SK-N-SH (cell line): ENCODE results near the gene CT47B1. TPM values are rescaled to one million over a fixed set of nuclear protein-coding genes. Genes with fewer than 3 reads are reported as not detected.
A peak's percentile ranks its signal among the peaks of the same experiment; 100 is the strongest.

Experiments used
- CTCF ChIA-PET: fragments of 300-600, 350-600 bp; formaldehyde crosslinking; extraction: SDS; loops from one replicate; lab custom pipeline; 2021; lab: Yijun Ruan, JAX
- POLR2A ChIA-PET: fragments of 350-600 bp; sonication (Branson Sonifier 250); formaldehyde crosslinking; extraction: SDS; loops from one replicate; lab custom pipeline; 2020; ENCODE audit warnings: antibody characterized with exemption, inconsistent platforms; lab: Yijun Ruan, JAX
- DNase-seq: peaks from one replicate; pipeline ENCODE4 v3.0.0; 2012
- H2AFZ ChIP-seq: fragments of 200-600 bp; sonication (generic); 2 replicates; pipeline ENCODE4 v1.8.1; 2016; ENCODE audit warnings: antibody characterized with exemption, mild to moderate bottlenecking, low read depth
- H3F3A ChIP-seq: fragments of 200-600 bp; sonication (generic); replicated peaks from 2 replicates; pipeline ENCODE3; 2016; ENCODE audit warnings: antibody characterized with exemption, mild to moderate bottlenecking; ENCODE audit not compliant: insufficient read depth
- H3K27ac ChIP-seq, 2 experiments: fragments of 200-500 bp in 1 of 2; fragments of 200-600 bp in 1 of 2; sonication (Bioruptor generic) in 1 of 2; sonication (generic), shearing (Covaris generic) in 1 of 2; 2 replicates each; pipeline versions ENCODE4 v1.5.1 to v1.6.1; 2014 to 2016; ENCODE audit warnings: low read depth in 2 of 2, inconsistent platforms in 1 of 2, low read length in 1 of 2, mild to moderate bottlenecking in 1 of 2, mixed read lengths in 1 of 2
- H3K27me3 ChIP-seq: fragments of 200-600 bp; sonication (generic), shearing (Covaris generic); 2 replicates; pipeline ENCODE4 v1.6.1; 2016; ENCODE audit warnings: mixed run types; ENCODE audit not compliant: insufficient read depth
- H3K36me3 ChIP-seq, 2 experiments: fragments of 200-500 bp in 1 of 2; fragments of 200-600 bp in 1 of 2; sonication (Bioruptor generic) in 1 of 2; sonication (generic) in 1 of 2; replicated peaks in 1 of 2; 2 replicates each; pipeline versions ENCODE3 to v1.5.1; 2014 to 2016; ENCODE audit warnings: low read length in 1 of 2, mild to moderate bottlenecking in 1 of 2; ENCODE audit not compliant: insufficient read depth in 2 of 2, control insufficient read depth in 1 of 2
- H3K4me1 ChIP-seq, 2 experiments: fragments of 200-500 bp in 1 of 2; fragments of 200-600 bp in 1 of 2; sonication (Bioruptor generic) in 1 of 2; sonication (generic), shearing (Covaris generic) in 1 of 2; 2 replicates each; pipeline versions ENCODE4 v1.5.1 to v1.6.1; 2014 to 2016; ENCODE audit warnings: low read depth in 1 of 2, low read length in 1 of 2, mixed run types in 1 of 2; ENCODE audit not compliant: insufficient read depth in 2 of 2, control insufficient read depth in 1 of 2
- H3K4me2 ChIP-seq: fragments of 200-600 bp; sonication (generic), shearing (Covaris generic); 2 replicates; pipeline ENCODE4 v1.6.1; 2017; ENCODE audit warnings: mixed run types
- H3K4me3 ChIP-seq, 2 experiments: fragments of 200-500 bp in 1 of 2; fragments of 200-600 bp in 1 of 2; sonication (Bioruptor generic) in 1 of 2; sonication (generic), shearing (Covaris generic) in 1 of 2; 2 replicates each; pipeline versions ENCODE4 v1.5.1 to v1.8.1; 2014 to 2016; ENCODE audit warnings: low read depth in 2 of 2, inconsistent platforms in 1 of 2, low read length in 1 of 2, mild to moderate bottlenecking in 1 of 2, mixed read lengths in 1 of 2, moderate library complexity in 1 of 2
- H3K79me2 ChIP-seq: fragments of 200-600 bp; sonication (generic); 2 replicates; pipeline ENCODE4 v1.8.1; 2017; ENCODE audit warnings: mild to moderate bottlenecking; ENCODE audit not compliant: insufficient read depth
- H3K9ac ChIP-seq: fragments of 200-600 bp; sonication (generic); 2 replicates; pipeline ENCODE4 v1.6.1; 2017; ENCODE audit warnings: mixed run types
- H3K9me2 ChIP-seq: fragments of 200-600 bp; sonication (generic); 2 replicates; pipeline ENCODE4 v1.6.1; 2017; ENCODE audit warnings: mixed run types
- H3K9me3 ChIP-seq: fragments of 200-600 bp; sonication (generic); 2 replicates; pipeline ENCODE4 v1.6.1; 2017; ENCODE audit warnings: mixed run types, mild to moderate bottlenecking, moderate library complexity
- H4K20me1 ChIP-seq: fragments of 200-600 bp; sonication (generic); 2 replicates; pipeline ENCODE4 v1.6.1; 2017; ENCODE audit warnings: mild to moderate bottlenecking, mixed run types; ENCODE audit not compliant: insufficient read depth
- NRF1 ChIP-seq: IDR thresholded peaks from 2 replicates; pipeline ENCODE4 v1.6.1; 2012; ENCODE audit warnings: low read depth, mild to moderate bottlenecking, low read length
- SMC3 ChIP-seq: IDR thresholded peaks from 2 replicates; pipeline ENCODE4 v1.6.1; 2012; ENCODE audit warnings: low read depth, low read length, improper control_type of control experiment
- TCF12 ChIP-seq: IDR thresholded peaks from 2 replicates; pipeline ENCODE4 v1.4.0; 2012
- polyA plus RNA-seq, 3 experiments: library from polyadenylated mRNA; depleted of rRNA; stranded (reverse); fragments of >200 nt; gene quantifications; 2 replicates each; pipeline ENCODE4 v1.2.3, GENCODE V29; 2012
- small RNA-seq, 7 experiments: library from RNA; depleted of rRNA; stranded (forward); fragments of <200 nt; gene quantifications; one replicate each; pipeline ENCODE3, GENCODE V24; 2012
- TF ChIP-seq, protein P1 (sequence below): IDR thresholded peaks from 2 replicates; pipeline ENCODE4; 2012

CT47B1 gene
- polyA plus RNA-seq, 1 of the 3 experiments (the other 2 are of a cell fraction) = not detected

DNA sequence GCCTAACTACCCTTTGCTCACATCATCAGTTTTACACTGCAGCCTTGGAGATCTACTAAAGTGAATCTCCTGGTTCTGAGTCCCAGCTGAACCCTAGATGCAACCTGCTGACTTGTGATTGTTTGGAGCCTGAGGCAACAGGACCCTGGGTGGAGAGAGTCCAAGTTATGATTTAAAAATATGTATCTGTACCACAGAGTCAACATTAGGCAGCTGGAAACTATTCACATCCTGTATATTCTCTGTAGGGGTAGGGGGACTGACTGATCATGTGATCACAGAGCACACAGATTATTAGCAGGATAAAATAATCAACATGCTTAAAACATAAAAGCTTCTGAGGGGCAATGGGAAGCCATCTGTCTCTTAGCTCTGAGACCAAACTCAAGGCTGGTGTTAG lies 52.1 kb downstream of the CT47B1 start:
- Histone ChIP-seq H3K27ac (no peak overlapping the region), H3K9ac (no peak overlapping the region), H3K4me3 (no peak overlapping the region), H2AFZ (no peak overlapping the region), H4K20me1 (no peaks in the 10 kb centered on the region), H3K4me1 (no peaks in the 10 kb centered on the region), H3K36me3 (no peaks in the 10 kb centered on the region), H3F3A (no peaks in the 10 kb centered on the region), H3K9me2 (no peaks in the 10 kb centered on the region), H3K27me3 (no peaks in the 10 kb centered on the region), H3K4me2 (no peak overlapping the region), H3K79me2 (no peaks in the 10 kb centered on the region), H3K9me3 (no peaks in the 10 kb centered on the region)
- ChIA-PET CTCF (no interaction called here), POLR2A (no interaction called here)
- no peak for DNase-seq
- TF ChIP-seq, protein P1, sequence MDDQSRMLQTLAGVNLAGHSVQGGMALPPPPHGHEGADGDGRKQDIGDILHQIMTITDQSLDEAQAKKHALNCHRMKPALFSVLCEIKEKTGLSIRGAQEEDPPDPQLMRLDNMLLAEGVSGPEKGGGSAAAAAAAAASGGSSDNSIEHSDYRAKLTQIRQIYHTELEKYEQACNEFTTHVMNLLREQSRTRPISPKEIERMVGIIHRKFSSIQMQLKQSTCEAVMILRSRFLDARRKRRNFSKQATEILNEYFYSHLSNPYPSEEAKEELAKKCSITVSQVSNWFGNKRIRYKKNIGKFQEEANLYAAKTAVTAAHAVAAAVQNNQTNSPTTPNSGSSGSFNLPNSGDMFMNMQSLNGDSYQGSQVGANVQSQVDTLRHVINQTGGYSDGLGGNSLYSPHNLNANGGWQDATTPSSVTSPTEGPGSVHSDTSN = no peak
- peak; percentile 18; the same call in 1 of the 2 replicates for TF ChIP-seq TCF12
- no peak for TF ChIP-seq SMC3
- TF ChIP-seq NRF1 = no peak

Small RNAs within 50 kb of the gene (small RNA-seq; reads per million reads assigned to genes)
- 0 reads per million in 7 experiments for gene AC008162.1

Other genes with a start within 250 kb of the CT47B1 start
- 26.9 and 30.9 TPM in 2 replicates for gene C1GALT1C1, start 245.8 kb downstream of the CT47B1 start, polyA plus RNA-seq (2012; rRNA removed)
- gene CT47A11, start 61.3 kb upstream of the CT47B1 start, polyA plus RNA-seq (2012; rRNA removed) = not detected in 2 replicates
- gene CT47A10, start 66.2 kb upstream of the CT47B1 start, polyA plus RNA-seq (2012; rRNA removed) = not detected in 2 replicates
- gene CT47A9, start 71.0 kb upstream of the CT47B1 start, polyA plus RNA-seq (2012; rRNA removed) = not detected in 2 replicates
- gene CT47A8, start 75.9 kb upstream of the CT47B1 start, polyA plus RNA-seq (2012; rRNA removed) = not detected in 2 replicates
- not detected in 2 replicates for gene CT47A7, start 80.7 kb upstream of the CT47B1 start, polyA plus RNA-seq (2012; rRNA removed)
- not detected in 2 replicates for gene CT47A6, start 85.6 kb upstream of the CT47B1 start, polyA plus RNA-seq (2012; rRNA removed)
- gene CT47A5, start 90.5 kb upstream of the CT47B1 start, polyA plus RNA-seq (2012; rRNA removed) = not detected in 2 replicates
- not detected in 2 replicates for gene CT47A4, start 95.3 kb upstream of the CT47B1 start, polyA plus RNA-seq (2012; rRNA removed)
- gene CT47A3, start 100.2 kb upstream of the CT47B1 start, polyA plus RNA-seq (2012; rRNA removed) = not detected in 2 replicates
- gene CT47A2, start 105.1 kb upstream of the CT47B1 start, polyA plus RNA-seq (2012; rRNA removed) = not detected in 2 replicates
- gene CT47A1, start 109.9 kb upstream of the CT47B1 start, polyA plus RNA-seq (2012; rRNA removed) = not detected in 2 replicates
- 0.03 and 0.31 TPM in 2 replicates for gene GLUD2, start 171.7 kb upstream of the CT47B1 start, polyA plus RNA-seq (2012; rRNA removed)